ENCODE measurements around the gene ADAMTS17.

ADAMTS17 gene

GRCh38 chr15:100349321-100349695, 7.5 kb upstream of the ADAMTS17 start:
- TF ChIP-seq, protein P1, sequence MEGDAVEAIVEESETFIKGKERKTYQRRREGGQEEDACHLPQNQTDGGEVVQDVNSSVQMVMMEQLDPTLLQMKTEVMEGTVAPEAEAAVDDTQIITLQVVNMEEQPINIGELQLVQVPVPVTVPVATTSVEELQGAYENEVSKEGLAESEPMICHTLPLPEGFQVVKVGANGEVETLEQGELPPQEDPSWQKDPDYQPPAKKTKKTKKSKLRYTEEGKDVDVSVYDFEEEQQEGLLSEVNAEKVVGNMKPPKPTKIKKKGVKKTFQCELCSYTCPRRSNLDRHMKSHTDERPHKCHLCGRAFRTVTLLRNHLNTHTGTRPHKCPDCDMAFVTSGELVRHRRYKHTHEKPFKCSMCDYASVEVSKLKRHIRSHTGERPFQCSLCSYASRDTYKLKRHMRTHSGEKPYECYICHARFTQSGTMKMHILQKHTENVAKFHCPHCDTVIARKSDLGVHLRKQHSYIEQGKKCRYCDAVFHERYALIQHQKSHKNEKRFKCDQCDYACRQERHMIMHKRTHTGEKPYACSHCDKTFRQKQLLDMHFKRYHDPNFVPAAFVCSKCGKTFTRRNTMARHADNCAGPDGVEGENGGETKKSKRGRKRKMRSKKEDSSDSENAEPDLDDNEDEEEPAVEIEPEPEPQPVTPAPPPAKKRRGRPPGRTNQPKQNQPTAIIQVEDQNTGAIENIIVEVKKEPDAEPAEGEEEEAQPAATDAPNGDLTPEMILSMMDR (IDR thresholded peaks at IDR 0.05; ENCODE audit: low read depth, low read length) = no peak
- no peak overlapping the region for H3K4me3 ChIP-seq (ENCODE audit: low read depth, low read length)
- in situ Hi-C loops (cut with HindIII; ENCODE audit: low sequenced_read_pairs) = no loop called here
- DNase-seq (ENCODE audit: low read depth, low spot score) = no peak

GRCh38 chr15:100348578-100348977, 6.8 kb upstream of the ADAMTS17 start:
- in situ Hi-C loops (cut with HindIII; ENCODE audit: low sequenced_read_pairs) = no loop called here
- TF ChIP-seq, protein P1 (IDR thresholded peaks at IDR 0.05; ENCODE audit: low read depth, low read length) = no peak
- no peak overlapping the region for H3K4me3 ChIP-seq (ENCODE audit: low read depth, low read length)
- no peak for DNase-seq (ENCODE audit: low read depth, low spot score)

GRCh38 chr15:100346866-100347512, 5.2 kb upstream of the ADAMTS17 start:
- DNase-seq (ENCODE audit: low read depth, low spot score) = peak; percentile 28
- H3K4me3 ChIP-seq (ENCODE audit: low read depth, low read length) = no peak overlapping the region
- TF ChIP-seq, protein P1 (IDR thresholded peaks at IDR 0.05; ENCODE audit: low read depth, low read length) = no peak
- in situ Hi-C loops (cut with HindIII; ENCODE audit: low sequenced_read_pairs) = no loop called here

GRCh38 chr15:100345438-100345837, 3.7 kb upstream of the ADAMTS17 start:
- TF ChIP-seq, protein P1 (IDR thresholded peaks at IDR 0.05; ENCODE audit: low read depth, low read length) = no peak
- DNase-seq (ENCODE audit: low read depth, low spot score) = no peak

DNA sequence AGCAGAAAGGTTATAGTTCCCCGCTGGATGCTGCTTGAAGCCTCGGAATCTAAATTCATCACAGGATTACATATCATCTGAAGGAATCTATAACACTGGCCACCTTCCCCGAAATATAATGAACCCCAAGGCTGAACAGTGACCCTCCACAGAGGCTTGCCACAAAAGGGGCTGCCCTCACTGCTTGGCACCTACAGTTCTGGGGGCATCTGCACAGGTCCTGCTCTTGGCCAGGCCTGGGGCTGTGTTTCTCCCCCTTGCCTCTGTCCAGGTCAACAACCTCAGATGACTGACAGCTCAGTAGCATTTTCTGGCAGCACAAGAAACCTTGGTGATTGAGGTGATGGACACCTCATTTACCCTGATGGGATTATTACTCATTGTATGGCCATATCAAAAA, 1.5 kb upstream of the ADAMTS17 start:
- in situ Hi-C loops (cut with HindIII; ENCODE audit: low sequenced_read_pairs) = no loop called here
- TF ChIP-seq, protein P1 (IDR thresholded peaks at IDR 0.05; ENCODE audit: low read depth, low read length) = no peak
- no peak overlapping the region for H3K4me3 ChIP-seq (ENCODE audit: low read depth, low read length)
- no peak for DNase-seq (ENCODE audit: low read depth, low spot score)

More at GRCh38 chr15:100345438-100345837, 3.7 kb upstream of the ADAMTS17 start:
- in situ Hi-C loops (cut with HindIII; ENCODE audit: low sequenced_read_pairs) = no loop called here
- H3K4me3 ChIP-seq (ENCODE audit: low read depth, low read length) = no peak overlapping the region

DNA sequence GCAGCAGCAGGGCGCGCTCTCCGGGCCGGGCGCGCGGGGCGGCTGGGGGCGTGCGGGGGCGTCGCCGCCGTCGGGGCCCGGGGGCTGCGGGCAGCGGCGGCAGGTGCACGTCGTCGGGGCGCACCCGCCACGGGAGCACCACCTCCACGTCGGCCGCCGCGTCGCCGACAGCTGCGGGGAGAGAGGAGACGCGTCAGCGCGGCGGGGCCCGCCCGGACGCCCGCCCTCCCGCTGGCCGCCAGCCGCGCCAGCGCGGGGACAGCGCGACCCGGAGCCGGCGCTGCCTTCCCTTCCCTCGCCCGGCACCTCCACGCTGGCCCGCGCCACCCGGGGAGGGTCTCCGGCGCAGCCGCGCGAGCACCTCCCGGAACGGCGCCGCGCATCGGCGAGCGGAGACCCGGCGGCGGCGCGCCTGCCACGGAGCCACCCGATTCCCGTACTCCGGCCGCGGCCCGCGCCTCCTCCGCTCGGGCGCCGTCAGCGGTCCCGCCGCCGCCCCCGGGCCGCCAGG, 481 bp downstream of the ADAMTS17 start:
- peak overlapping the region; percentile 41 for H3K4me3 ChIP-seq (ENCODE audit: low read depth, low read length)
- DNase-seq (ENCODE audit: low read depth, low spot score) = no peak
- in situ Hi-C loops (cut with HindIII; ENCODE audit: low sequenced_read_pairs) = no loop called here
- TF ChIP-seq, protein P1 (IDR thresholded peaks at IDR 0.05; ENCODE audit: low read depth, low read length) = no peak

Data from astrocyte of the spinal cord (primary cell).